ENCODE measurements around the gene DPP6. TPM values are rescaled to one million over a fixed set of nuclear protein-coding genes. Genes with fewer than 3 reads are reported as not detected.

Gene DPP6
- total RNA-seq, 4 donors from 2014 or later, result 0.94 to 1.9 TPM; not detected in 2

GRCh38 chr7:154777489-154777888 lies 725.3 kb downstream of the DPP6 start:
- intact Hi-C loops (cut with DNase I; ENCODE audit: low total_unique reads) (no loop called here), in situ Hi-C loops (cut with MboI; ENCODE audit: low sequenced_read_pairs in 4 of 4) (no loop called here)
- H3K27ac ChIP-seq, result no peak overlapping the region
- no peak overlapping the region for H3K4me3 ChIP-seq
- no peak for DNase-seq
- no peak for ATAC-seq
- no peaks in the 10 kb centered on the region for H3K4me1 ChIP-seq
- H3K36me3 ChIP-seq, result no peaks in the 10 kb centered on the region
- H3K27me3 ChIP-seq, result no peaks in the 10 kb centered on the region
- TF ChIP-seq POLR2A (IDR thresholded peaks at IDR 0.05), result no peak
- TF ChIP-seq, protein P1, sequence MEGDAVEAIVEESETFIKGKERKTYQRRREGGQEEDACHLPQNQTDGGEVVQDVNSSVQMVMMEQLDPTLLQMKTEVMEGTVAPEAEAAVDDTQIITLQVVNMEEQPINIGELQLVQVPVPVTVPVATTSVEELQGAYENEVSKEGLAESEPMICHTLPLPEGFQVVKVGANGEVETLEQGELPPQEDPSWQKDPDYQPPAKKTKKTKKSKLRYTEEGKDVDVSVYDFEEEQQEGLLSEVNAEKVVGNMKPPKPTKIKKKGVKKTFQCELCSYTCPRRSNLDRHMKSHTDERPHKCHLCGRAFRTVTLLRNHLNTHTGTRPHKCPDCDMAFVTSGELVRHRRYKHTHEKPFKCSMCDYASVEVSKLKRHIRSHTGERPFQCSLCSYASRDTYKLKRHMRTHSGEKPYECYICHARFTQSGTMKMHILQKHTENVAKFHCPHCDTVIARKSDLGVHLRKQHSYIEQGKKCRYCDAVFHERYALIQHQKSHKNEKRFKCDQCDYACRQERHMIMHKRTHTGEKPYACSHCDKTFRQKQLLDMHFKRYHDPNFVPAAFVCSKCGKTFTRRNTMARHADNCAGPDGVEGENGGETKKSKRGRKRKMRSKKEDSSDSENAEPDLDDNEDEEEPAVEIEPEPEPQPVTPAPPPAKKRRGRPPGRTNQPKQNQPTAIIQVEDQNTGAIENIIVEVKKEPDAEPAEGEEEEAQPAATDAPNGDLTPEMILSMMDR (IDR thresholded peaks at IDR 0.05 in 4 of 5, conservative IDR thresholded peaks at IDR 0.05 in 1 of 5), result no peak
- no peaks in the 10 kb centered on the region for H3K9me3 ChIP-seq

- TF ChIP-seq POLR2A (IDR thresholded peaks at IDR 0.05), result no peak
- TF ChIP-seq, protein P1 (IDR thresholded peaks at IDR 0.05 in 4 of 5, conservative IDR thresholded peaks at IDR 0.05 in 1 of 5), result no peak
- intact Hi-C loops (cut with DNase I; ENCODE audit: low total_unique reads) (no loop called here), in situ Hi-C loops (cut with MboI; ENCODE audit: low sequenced_read_pairs in 4 of 4) (no loop called here)
- Histone ChIP-seq H3K4me1 (no peaks in the 10 kb centered on the region), H3K4me3 (no peak overlapping the region), H3K27ac (no peak overlapping the region), H3K27me3 (no peaks in the 10 kb centered on the region), H3K36me3 (no peaks in the 10 kb centered on the region), H3K9me3 (no peaks in the 10 kb centered on the region)
- DNase-seq (no peak), ATAC-seq (no peak)
Measured at GRCh38 chr7:154777908-154778307, 725.7 kb downstream of the DPP6 start.

DNA sequence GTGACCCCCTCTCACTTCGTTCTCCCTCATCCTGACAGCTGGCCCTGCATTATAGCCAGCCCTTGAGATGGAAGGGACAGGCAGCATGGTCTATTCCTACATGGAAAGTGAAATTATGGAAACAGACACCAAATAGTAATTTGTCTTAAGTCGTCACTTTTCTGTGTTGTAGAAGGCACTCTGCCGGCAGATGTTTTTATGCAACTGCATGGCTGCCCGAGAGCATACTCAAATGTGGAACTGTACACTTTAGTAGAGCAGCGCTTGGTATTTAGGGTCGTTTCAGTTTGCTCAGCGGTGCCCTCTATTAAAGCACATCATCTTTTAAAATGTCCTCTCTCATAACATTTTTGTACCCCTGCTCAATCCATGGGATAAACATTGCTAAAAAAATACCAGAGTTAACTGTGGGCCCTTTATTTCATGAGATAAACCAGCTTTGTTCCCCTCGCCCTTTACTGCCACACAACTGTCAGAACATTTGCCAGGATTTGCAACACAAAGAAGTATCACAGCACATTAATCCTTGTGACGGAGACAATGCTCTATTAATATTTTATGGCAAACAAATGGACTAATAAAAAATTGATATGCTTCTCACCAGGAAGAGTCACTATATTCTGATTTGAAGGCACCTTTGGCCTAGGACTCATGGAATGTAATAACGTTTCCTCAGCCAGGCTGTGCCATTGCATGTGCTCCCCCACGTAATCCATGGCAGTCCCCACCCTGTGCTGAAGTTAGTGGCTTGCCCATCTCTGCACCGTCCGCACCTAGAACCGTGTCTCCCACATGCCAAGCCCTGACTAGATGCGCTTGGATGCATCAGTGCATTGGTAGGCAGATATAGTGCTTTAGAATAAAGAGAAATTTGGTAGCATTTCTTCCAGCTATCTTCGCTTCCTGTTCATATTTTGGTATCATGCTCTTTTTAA lies 729.4 kb downstream of the DPP6 start:
- TF ChIP-seq, protein P1 (IDR thresholded peaks at IDR 0.05 in 4 of 5, conservative IDR thresholded peaks at IDR 0.05 in 1 of 5), result no peak
- TF ChIP-seq POLR2A (IDR thresholded peaks at IDR 0.05), result no peak
- no peaks in the 10 kb centered on the region for H3K27me3 ChIP-seq
- no peak for ATAC-seq
- no peaks in the 10 kb centered on the region for H3K36me3 ChIP-seq
- DNase-seq, result no peak
- intact Hi-C loops (cut with DNase I; ENCODE audit: low total_unique reads), result no loop called here
- no peak overlapping the region for H3K27ac ChIP-seq
- no peak overlapping the region for H3K4me3 ChIP-seq
- no peaks in the 10 kb centered on the region for H3K9me3 ChIP-seq
- in situ Hi-C loops (cut with MboI; ENCODE audit: low sequenced_read_pairs in 4 of 4), result no loop called here
- no peaks in the 10 kb centered on the region for H3K4me1 ChIP-seq

DNA sequence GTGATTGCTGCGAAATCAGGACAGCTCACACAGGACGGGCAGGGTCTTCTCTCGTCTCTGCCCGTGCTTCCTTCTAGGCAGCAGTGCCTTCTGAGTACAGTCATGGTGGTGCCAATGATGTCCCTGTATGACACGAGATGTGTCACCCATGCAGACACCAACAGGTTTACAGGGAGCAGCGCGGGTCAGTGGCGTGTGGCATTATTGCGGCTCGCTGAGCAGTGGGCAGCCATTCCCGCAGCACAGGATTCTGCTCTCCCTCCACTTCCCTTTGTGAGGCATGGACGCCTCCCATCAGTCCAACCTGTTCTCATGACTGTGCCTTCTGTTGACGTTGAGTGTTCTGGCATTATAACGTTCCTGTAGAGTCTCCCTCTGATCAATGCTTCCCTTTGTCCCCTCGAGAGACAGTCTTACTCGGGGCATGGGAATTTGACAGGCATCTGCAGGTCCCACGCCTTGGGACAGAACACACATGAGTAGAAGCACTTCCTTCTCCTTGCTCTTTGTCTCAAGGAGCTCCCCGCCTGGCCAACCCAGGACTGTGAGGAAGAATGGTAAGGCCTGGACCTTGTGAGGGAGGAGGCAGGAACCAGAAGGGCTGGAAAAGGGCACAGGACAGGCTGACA lies 731.2 kb downstream of the DPP6 start:
- Histone ChIP-seq H3K9me3 (no peaks in the 10 kb centered on the region), H3K4me3 (no peak overlapping the region), H3K27ac (no peak overlapping the region), H3K4me1 (no peaks in the 10 kb centered on the region), H3K27me3 (no peaks in the 10 kb centered on the region), H3K36me3 (no peaks in the 10 kb centered on the region)
- intact Hi-C loops (cut with DNase I; ENCODE audit: low total_unique reads) (no loop called here), in situ Hi-C loops (cut with MboI; ENCODE audit: low sequenced_read_pairs in 4 of 4) (no loop called here)
- no peak for ATAC-seq
- TF ChIP-seq, protein P1 (IDR thresholded peaks at IDR 0.05 in 4 of 5, conservative IDR thresholded peaks at IDR 0.05 in 1 of 5), result no peak
- TF ChIP-seq POLR2A (IDR thresholded peaks at IDR 0.05), result no peak
- no peak for DNase-seq
